DMS153 treated with DMSO at 0.1 percent for 48 hours (cell line): ENCODE results near the gene CRYBA1.

ENCODE experiments used
- DNase-seq: peaks from one replicate; lab custom pipeline; 2025; ENCODE audit not compliant: unreplicated experiment; lab: John Stamatoyannopoulos, UW

Gene CRYBA1

GRCh38 chr17:29278692-29279091 is 32.0 kb downstream of the CRYBA1 start:
- DNase-seq, result no peak

GRCh38 chr17:29279397-29280070 is 32.9 kb downstream of the CRYBA1 start:
- DNase-seq, result no peak

- DNase-seq, result no peak
These were observed 36.8 kb downstream of the CRYBA1 start for GRCh38 chr17:29283496-29283895.

DNA sequence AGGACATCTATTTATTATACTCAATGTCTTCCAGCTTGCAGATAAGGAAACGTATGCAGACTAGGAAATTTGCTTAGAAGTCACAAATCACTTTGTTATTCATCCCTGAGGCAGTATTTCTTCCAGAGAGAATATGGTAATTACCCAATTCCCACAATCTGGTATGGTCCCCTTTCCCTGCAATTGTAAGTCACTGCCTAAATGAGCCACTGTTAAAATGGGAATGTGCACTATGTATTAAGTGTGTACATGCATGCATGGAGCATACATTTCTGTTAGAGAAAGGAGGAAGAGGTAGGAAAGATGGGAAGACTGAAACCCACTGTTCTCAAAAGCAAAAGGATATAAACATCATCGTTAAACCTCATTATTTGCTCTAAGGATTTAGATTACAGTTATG is 37.3 kb downstream of the CRYBA1 start:
- DNase-seq, result no peak

- DNase-seq, result no peak
These were observed 43.2 kb downstream of the CRYBA1 start for GRCh38 chr17:29289852-29290251.

GRCh38 chr17:29291163-29291752 is 44.6 kb downstream of the CRYBA1 start:
- DNase-seq, result peak; percentile 25

DNA sequence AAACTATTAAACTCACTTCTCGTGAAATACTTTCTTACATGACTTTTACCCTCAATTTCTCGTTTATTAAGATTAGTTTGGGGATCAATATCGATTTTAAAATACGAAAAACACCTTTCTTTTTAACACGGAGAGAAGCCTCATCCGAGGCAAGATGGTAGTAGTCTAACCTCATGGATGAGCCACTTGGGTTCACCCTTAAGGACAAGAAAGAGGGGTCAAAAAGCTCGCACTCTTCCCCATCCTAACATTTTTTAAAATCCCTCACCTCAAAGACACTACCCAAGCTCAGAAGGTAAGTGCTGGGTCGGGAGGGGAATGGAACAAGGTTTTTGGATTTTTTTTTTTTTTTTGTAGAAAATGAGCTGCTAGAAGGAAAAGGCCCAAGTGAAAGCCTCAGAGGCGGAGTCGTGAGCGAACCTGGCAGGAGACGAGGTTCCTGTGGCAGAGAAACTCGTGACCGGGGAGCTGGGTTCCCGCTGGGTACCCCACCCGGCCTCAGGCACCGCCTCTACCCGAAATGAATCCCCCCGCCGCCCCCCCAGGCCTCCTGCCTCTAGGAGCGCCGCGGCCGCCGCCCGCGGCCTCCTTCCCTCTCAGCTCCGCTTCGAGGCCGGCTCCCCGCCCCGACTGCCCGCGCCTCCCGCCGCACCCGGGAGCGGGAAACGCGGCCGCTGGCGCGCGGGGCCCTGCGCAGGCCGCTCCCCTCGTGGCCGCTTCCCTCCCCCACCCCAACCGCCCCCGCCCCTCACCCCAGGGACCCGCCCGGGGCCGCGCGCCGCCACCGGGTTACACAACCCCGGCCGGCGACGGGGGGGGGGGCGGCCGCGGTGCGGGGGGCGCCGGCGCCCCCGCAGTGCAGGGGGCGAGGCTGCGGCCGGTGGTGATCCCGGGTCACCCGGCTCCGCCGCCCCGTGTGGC is 45.7 kb downstream of the CRYBA1 start:
- no peak for DNase-seq

DNA sequence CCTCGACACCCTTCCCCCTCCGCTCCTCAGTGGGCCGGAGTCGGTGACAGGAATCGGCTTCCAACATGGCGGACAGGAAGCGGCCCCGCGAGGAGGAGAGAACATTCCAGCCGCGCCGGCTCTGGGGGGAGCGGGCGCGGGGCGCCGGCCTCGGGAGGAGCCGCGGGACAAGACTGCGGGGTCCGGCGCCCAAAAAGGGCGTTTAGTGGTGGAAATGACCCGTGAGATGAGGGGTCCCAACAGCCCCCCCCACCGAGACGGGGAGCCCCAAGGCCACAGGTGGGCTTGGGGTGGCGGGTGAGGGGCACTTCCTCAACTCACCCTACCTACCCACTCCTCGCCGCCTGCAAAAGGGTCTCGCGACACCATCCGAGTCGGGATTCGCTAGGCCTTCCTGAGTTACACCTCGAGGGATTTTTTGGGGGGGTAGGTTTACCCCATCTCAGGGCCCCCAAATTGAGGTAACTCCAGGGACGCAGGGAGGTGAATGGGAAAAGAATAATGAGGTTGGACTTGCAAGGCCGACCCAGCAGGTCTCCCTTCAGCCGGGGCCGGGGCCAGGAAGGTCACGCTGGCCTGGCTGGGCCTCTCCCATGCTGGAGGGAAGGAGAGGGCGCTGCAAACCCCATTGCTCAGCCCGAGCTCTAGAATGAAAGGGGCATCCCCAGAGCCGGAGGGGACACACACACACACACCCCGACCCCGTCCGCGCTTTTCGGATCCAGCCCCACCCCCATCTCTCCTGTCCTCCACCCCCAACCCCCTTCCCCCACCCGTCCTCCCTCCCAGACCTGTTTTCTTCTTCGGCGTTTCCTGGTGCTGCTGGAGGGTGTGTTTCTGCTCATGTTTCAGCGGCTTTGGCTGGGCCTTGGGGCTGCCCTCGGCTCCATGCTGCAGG is 46.6 kb downstream of the CRYBA1 start:
- DNase-seq, result peak; percentile 67

GRCh38 chr17:29293890-29294579 is 47.4 kb downstream of the CRYBA1 start, which contains the start of gene NUFIP2:
NUFIP2 (minus strand) TSS chr17:29294148; CDS start chr17:29294059, 89 bp downstream.
- DNase-seq, result peak; percentile 99

- no peak for DNase-seq
These were observed 47.9 kb downstream of the CRYBA1 start for GRCh38 chr17:29294580-29294900.

GRCh38 chr17:29295420-29295819 is 48.8 kb downstream of the CRYBA1 start:
- no peak for DNase-seq

DNA sequence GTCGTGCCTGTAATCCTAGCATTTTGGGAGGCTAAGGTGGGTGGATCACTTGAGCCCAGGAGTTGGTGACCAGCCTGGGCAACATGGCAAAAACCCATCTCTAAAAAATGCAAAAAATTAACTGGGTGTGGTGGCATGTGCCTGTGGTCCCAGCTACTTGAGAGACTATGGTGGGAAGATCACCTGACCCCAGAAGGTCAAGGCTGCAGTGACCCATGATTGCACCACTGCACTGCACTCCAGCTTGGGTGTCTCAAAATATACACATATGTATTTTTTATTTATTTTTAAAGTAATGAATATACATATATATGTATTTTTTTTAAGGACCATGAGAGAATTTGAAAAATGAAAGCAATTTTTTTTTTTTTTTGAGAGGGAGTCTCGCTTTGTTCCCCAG is 52.4 kb downstream of the CRYBA1 start:
- DNase-seq, result no peak

DNA sequence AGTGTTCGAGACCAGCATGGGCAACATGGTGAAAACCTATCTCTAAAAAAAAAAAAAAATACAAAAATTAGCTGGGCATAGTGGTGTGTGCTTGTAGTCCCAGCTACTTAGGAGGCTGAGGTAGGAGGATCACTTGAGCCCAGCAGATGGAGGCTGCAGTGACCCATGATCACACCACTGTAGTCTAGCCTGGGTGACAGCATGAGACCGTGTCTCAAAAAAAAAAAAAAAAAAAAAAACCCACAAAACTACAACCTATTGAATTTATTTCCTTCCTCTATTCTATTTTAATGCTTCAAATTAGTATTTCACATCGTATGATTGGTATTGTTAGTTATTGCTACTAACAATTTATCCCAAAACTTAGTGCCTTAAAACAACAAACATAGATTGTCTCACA is 56.7 kb downstream of the CRYBA1 start:
- no peak for DNase-seq
